HG02642 (cell line): ENCODE results near the gene IL1RN.

ENCODE experiments used
- ATAC-seq: cut with Tn5 transposase; IDR thresholded peaks from one replicate; pipeline ENCODE4 v1.9.1; 2021; ENCODE audit warnings: mild to moderate bottlenecking; ENCODE audit not compliant: unreplicated experiment, poor library complexity

IL1RN gene

DNA sequence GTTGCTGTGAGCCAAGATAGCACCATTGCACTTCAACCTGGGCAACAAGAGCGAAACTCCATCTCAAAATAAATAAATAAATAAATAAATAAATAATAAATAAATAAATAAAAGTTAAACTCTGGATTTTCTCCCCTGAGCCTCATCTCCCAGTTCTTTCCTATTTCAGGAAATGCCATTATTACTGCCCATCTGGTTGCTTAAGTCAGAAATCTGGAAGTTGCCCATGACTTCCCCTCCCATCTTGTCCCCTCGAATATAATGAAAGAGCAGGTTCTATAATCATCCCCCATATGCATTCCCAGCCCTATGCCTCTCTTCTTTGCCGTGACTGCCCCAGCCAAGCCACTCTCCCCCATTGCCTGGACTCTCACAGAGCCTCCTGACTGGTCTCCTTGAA lies 42.2 kb downstream of the IL1RN start:
- no peak for ATAC-seq

DNA sequence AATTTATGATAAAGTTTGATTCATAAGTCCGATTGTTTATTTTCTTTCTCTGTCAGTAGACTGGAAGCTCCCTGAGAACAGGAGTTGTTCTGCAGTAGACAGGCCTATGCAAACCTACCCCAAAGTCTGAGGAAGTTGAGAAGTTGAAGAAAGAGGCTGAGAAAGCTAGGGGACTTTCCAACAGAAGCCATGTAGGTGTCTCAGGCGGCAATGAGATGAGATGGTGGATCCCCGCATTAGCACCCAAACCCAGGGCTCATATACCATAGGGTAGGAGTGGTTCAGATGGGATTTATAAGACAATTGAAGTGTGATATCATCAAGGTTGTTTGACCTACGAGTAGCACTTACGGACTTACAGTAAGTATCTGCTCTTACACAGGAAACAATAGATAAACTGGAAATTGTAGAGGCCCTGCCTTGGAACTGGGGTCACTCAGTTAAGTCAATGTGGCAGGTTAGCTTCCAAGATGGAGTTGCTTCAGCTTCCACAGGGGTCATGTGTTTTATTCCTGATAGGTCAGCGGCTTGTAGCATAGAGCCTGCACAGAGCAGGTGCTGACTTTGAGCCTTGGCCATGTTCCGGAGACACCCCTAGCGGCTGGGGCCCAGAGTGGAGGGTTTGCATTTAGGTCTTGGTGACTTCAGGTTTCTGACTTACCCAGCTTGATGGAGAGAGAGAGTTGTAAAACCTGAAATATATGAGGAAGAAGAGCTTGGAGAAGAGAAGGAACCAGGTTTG lies 44.1 kb downstream of the IL1RN start:
- no peak for ATAC-seq

DNA sequence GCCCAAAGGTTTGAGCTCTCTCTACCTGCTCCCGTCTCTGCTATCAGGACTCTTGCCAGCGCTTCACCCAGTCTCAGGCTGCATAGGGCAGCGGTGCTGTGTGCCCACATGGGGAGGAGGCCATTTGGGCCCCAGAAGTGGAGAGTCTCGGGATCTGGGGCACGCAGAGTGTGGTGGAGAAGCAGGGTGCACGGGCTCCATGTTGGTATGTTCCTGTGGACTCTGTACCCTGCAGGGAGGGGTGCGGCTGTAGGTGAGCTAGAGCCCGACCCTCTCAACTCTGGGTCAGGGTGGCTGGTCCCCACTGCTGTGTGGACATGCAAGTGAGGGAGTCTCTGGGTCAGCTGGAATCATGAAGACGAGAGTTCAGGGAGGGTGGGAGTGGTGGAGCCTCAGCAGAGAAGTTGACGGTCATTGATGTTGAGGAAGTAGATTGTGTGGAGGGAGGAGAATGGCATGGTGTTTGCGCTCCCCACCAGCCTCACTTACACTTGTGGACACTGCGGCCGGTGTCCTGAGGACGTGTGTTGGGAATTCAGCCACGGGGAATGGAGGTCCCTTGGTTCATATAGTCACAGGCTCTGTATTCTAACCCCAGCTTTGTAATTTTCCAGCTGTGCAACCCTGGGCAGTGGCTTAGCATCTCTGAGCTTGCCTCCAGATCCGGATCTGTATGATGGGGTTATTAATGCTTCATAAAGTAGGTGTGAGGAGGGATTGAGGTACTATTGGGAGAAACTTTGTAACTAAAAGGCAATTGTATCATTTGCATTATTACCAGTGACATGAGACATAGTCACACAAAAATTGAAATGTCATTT lies 45.5 kb downstream of the IL1RN start:
- ATAC-seq = no peak

DNA sequence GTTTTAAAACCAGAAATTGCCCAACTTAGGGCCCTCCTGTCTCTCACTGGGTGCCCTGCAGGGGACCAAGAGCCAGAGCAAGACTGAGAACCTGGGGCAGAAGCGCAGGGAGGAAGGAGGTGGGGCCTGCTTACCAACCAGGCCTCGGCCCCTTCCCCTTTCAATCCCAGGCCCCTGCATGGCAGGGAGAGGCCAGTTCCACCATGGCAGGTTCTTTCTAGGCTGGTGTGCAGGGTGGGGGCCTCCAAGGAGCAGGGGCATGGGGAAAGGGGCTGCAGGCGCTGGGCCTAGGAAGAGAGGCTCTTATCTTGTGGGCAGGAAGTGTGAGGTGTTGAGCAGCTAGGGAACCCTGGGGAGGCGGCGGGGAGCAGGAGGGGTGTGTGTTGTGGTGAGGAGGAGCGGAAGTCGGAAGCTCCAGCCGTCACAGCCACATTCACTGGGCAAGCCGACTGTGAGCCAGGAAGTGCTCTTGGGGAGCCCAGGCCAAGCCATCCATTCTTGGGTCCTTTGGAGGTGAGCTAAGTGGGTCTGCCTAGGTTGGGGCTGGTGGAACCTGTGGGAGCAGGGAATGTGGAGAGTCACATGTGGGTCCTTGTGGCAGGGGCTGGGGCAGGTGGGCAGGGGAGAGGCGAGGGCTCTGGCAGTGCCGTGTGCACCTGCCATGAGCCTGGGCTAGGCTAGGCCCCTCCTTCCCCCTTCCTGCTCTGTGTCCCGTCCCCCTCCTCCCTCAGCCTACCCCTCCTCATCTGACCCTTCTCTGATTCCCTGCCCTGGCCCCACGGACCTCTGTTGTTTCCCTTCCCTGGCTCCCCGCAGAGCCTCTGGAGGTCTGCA lies 46.4 kb downstream of the IL1RN start, which contains the start of gene PSD4:
PSD4 (plus strand) TSS at position 430 of the 834 bp plus-strand sequence. CDS start 8,486 bp downstream, outside the sequence.
- ATAC-seq = peak; percentile 86

DNA sequence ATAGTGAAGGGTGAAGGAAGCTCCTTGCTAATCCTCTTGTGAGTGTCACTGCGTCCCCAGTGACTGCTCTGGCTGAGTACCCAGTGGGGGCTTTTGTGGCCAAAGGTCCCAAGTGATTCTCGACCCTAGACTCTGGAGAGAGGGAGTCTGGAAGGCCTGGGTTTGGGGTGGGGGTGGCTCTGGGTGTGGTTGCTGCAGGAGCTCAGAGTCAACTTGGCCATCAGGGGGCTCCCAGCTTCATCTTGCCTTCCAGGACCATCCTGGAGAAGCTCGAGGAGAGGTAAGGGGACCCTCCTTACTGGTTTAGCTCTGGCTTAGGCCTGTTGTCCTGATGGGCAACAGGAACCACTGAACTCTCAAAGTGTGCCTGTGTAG lies 47.0 kb downstream of the IL1RN start:
- ATAC-seq = no peak

DNA sequence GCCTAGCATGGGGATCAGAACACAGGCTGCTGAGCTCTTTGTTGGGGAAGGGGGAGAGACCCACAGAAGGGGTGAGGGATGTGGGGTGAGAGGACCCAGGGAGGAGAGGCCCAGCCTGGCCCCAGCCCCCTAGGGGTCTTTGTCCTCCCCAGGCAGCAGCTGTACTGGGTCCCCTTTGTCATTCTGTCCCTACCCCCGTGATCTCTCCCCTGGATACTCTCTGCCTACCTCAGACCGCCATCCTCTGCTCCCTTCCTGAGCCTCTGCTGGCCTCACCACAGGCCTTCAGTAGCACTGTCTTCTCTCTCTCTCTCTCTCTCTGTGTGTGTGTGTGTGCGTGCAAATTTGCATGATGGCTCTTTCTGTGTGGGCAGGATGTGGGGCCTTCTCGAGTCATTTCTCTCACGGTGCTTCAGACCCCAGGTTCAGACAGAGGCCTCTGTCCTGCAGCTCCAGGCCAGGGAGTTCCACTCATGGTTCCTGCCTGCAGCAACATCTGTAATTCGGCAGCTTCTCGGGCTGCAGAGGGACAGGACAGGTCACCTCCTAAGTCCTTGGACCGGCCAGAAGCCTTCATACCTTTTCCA lies 47.7 kb downstream of the IL1RN start:
- ATAC-seq = peak; percentile 73

DNA sequence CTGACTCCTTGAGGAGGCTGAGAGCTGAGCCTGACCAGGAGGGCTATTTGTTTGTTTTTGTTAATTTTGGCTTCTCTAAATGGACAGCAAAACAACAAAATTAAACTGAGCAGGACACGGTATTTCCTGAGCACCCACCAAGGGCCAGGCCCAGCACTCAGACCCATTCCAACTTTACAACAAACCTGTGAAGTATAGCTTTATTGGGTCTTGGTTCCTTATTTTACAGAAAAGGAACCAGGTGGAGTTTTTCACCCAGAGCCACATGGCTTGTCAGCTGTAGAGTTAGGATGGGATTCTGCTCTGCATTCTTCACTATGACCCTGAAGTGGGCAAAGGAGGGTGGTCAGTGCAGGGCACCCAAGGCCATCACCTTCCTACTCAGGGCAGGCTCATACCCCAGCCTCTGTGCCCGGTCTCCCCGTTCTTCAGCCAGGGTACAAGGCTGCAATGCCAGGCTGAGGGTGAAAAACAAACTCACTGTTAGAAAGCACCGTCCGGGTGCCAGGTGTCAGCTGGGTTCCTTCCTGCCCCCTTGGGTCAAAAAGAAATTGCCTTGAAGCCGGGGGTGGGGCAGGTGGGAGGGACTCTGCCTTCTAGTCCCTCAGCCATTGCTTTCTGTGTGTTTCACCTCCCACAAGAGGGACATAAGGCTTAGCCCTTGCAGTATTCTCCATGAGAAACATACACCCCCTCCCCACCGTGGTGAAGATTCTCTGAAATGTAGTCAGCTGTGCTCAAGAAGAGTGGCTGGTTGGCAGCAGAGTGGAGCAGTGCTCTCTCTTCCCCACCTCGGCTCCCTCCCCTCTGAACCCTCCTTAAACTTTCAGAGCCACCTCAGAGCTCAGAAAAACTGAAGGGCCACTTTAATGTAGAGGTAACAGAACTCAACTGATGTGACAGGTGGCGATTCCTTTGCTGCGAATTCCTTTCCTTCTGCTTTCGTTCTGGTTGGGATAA lies 48.6 kb downstream of the IL1RN start:
- no peak for ATAC-seq

DNA sequence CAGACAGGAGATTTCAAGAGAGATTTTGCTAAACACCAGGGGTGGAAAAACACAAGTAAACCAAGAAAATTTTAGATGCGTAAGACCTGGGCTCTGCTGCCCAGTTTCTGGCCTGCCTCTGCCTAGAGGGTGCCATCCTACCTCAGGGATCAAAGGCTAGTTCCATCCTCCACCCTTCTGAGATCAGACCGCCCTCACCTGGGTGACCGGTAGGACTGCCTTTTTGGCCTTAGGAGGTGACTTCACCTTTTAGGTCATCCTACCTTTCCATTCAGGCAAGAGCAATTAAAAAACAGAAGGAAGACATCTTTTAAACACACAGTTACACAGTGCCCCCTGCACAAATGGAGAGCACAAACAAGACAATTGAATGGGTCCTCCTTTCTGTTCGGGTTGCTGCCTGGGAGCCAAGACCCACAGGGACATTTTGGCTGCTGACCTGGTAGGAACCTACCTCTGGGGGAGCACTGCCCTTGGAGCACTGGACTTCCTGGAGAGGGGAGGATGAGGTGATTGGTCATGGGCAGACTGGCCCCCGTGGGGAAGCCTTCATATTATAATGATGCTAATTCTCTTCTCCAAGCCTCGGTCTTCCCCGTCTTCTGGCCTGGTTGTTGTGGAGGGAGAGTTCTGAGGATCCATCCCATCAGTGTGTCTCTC lies 49.4 kb downstream of the IL1RN start:
- ATAC-seq = no peak

DNA sequence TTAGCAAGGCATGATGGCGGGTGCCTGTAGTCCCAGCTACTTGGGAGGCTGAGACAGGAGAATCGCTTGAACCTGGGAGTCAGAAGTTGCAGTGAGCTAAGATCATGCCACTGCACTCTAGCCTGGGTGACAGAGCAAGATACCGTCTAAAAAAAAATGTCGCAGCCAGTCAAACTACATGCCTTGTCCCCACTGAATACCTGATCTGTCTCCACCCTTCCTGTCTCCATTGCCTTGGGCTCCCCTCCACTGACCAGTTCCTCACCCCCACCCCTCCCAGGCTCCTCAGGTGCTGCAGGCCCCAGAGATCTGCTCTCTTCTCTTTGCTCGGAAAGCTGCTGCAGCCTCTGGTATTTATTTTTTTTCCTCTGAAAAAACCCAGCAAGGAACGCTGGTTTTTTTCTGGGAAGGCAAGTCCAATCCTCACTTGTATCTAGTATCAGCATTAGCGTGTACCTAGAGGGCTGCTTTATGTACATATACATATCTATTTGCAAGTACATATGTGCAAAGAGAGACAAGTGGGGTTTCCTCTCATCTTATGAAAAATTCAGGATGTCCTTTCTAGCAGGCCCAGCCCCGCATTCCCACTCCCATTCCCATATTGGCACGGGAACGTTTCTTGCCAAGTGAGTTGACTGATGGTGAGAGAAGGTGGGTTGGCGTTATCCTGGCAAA lies 50.8 kb downstream of the IL1RN start:
- ATAC-seq = no peak

DNA sequence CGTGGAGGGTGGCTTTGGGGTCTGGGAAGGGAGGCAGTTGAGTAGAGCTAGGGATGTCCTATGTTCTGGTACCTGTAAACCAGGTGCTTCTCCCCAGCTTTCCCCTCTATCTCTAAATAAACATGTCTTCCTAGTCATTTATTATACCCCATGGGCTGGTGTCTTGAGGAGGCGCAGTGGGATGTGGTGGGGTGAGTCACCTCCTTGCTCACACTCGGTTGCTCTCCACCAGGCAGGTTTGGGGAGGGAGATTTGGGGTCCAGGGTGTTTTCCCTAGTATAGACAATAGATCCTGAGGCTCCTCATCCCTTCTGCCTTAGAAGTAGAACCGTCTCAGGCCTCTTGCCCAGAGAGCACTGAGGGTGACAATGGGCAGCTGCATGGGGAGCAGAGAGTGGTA lies 51.5 kb downstream of the IL1RN start:
- ATAC-seq = no peak

DNA sequence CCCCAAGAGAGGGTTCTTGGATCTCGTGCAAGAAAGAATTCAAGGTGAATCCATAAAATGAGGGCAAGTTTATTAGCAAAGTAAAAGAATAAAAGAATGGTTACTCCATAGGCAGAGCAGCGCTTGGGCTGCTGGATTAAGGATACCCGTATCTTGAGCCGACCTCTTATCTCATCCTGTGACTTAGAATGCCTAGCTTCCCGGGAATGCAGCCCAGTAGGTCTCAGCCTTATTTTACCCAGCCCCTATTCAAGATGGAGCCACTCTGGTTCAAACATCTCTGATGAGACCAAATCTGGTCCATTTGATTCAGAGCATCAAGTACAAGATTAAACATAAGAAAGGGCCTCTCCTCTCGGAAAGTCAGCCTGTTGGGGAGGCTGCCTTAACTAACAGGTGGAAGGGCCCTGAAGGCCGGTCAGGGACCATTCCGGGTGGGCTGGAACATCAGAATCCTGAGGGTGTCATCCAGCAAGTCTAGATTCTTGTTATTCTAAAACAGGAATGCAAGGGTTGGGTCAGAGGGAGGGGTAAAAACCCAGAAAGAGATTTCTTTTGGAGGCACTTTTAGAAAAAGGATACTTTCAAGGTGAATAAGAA lies 52.1 kb downstream of the IL1RN start:
- no peak for ATAC-seq

DNA sequence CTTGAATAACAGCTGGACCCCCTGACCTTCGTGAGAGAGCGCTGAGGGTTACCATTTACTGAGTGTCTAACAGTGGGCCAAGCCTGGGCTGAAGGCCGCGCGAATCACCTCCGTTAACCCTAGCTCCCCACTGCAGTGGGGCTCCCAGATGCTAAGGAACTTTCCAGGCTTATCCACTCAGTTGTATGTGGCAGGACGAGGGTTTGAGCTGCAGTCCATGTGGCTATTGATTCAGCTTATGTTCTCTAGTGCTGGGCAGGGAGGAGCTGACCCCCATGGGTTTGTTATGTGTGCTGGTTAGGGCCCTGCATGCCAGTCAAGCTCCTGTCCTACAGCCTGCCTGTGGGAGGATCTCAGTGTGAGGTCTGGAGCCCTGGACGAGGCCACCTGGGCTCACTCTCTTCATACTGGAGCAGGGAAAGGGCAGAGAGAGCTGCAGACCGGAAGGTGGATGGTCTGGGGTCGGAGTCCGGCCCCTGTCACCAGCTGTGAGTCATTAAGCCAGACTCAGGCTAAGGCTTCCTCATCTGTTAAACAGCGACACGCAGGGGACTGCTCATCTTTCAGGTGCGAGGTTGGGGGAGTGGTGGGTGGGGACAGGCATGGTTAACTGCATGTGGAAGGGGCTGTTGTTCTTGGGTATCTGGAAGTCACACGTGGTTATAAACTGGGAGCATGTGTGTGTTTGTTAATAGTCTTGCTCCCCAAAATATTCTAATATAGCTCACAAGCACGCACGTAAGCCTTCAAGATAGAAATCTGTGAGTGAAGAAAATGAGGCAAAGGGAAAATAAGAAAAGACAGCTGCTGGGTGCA lies 52.9 kb downstream of the IL1RN start:
- ATAC-seq = no peak

DNA sequence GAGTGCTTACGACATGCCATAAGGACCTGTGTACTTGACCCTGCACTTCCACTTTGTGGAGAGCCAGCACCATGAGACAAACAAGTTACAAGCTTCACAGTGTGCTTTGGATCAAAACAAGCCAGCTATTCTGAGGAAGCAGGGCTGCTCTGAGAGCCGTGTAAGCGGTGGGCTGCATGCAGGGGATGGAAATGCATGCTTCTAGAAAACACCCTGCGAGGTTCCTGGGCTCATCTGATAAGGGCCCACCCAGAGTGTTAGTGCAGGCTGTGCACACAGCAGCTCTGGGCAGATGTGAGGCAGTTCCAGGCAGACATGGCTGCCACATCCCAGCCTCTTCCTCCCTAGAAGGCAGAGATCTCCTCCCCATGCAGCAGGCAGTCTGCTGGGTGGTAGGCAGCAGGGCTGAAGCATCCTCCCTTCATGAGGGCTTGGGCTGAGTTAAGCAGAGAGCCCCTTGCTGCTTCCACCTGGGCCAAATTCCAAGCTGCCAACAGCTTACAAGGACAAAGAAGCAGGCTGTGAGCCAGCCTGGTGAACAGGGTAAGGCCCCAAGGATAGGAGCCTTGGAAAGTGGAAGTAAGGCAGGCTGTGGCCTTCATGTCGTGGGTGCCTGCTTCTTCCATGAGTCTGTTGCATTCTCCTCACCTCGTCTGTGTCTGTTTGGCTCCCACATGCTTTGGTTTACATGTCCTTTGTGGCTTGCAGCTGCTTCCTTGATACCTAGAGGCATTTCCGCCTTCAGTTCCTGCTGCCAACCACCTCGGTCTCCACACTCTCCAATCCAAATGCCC lies 54.1 kb downstream of the IL1RN start:
- ATAC-seq = no peak

DNA sequence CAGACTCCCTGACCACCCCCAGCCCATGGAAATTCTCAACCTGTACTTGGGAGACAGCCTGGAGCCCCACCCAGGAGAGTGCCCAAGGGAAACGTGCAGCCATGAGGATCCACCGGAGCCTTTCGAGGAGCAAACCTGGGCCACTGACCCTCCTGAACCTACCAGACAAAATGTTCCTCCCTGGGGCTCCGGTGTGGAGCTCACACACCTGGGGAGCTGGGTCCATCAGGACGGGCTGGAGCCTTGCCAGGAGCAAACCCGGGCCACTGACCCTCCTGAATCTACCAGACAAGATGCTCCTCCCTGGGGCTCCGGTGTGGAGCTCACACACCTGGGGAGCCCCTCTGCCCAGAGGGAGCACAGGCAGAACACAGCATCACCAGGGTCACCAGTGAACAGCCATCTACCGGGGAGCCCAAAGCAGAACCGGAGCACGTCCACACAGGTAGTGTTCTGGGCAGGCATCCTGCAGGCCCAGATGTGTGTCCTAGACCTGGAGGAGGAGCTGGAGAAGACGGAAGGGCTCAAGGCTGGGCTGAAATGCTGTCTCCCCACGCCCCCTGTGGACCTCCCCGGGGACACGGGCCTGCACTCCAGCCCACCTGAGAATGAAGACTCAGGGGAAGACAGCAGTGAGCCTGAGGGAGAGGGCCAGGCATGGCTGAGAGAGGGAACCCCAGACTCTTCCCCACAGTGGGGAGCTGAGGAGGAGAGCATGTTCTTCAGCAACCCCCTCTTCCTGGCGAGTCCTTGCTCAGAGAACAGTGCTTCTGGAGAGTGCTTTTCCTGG lies 55.3 kb downstream of the IL1RN start:
- ATAC-seq = no peak

DNA sequence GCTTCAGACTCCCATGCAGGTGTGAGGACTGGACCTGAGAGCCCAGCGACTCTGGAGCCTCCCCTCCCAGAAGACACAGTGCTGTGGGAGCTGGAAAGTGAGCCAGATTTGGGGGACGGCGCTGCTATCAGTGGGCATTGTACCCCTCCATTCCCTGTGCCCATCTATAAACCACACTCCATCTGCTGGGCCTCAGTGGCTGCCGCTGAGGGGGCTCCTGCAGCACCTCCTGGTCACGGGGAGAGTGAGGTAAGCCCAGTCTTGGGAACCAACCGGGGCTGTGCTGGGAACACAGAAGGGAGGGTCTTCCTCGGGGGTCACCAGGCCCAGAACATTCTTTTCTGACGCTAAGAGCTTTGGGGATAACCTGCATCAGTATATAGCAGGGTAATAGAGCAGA lies 55.9 kb downstream of the IL1RN start:
- no peak for ATAC-seq
